RWPE1 (cell line): Measurements from ENCODE around the gene COG7.

Experiments used
- CTCF ChIA-PET: fragments of 350-600 bp; sonication (Branson Sonifier 250); formaldehyde crosslinking; extraction: SDS; loops from one replicate; lab custom pipeline; 2021; lab: Yijun Ruan, JAX
- POLR2A ChIA-PET: fragments of 400-600 bp; formaldehyde crosslinking; extraction: SDS; loops from one replicate; lab custom pipeline; 2020; ENCODE audit warnings: antibody characterized with exemption; ENCODE audit not compliant: low non-redundant PET; lab: Yijun Ruan, JAX
- DNase-seq: peaks from one replicate; pipeline ENCODE4 v3.0.0; 2012; ENCODE audit warnings: low spot score
- H3K27ac ChIP-seq: fragments of 450-650 bp; 2 replicates; pipeline ENCODE4 v1.5.1; 2017
- CTCF ChIP-seq: fragments of 450-650 bp; conservative IDR thresholded peaks from 2 replicates; pipeline ENCODE4 v1.5.1; 2017; ENCODE audit warnings: low read depth, mild to moderate bottlenecking

COG7 gene

GRCh38 chr16:23424292-23424958 is 28.6 kb downstream of the COG7 start:
- TF ChIP-seq CTCF: no peak
- ChIA-PET POLR2A (no interaction called here), CTCF (no interaction called here)
- DNase-seq: peak; percentile 80
- peak overlapping the region; percentile 100 for H3K27ac ChIP-seq

- ChIA-PET POLR2A (no interaction called here), CTCF (interaction anchor here (0.6 kb wide), 1 partner anchor 9 kb away, joined by 5 read pairs; no protein-coding TSS in a partner anchor)
- peak; percentile 91 for DNase-seq
- no peak for TF ChIP-seq CTCF
- peak overlapping the region; percentile 100 for H3K27ac ChIP-seq
Measured at GRCh38 chr16:23423496-23424049, 29.4 kb downstream of the COG7 start.

GRCh38 chr16:23420011-23420410 is 33.0 kb downstream of the COG7 start:
- DNase-seq: no peak
- no peak overlapping the region for H3K27ac ChIP-seq
- TF ChIP-seq CTCF: no peak
- CTCF ChIA-PET: interaction anchor here (0.7 kb wide), 1 partner anchor 16 kb away, joined by 3 read pairs; no protein-coding TSS in a partner anchor
- POLR2A ChIA-PET: no interaction called here

- ChIA-PET CTCF (no interaction called here), POLR2A (no interaction called here)
- DNase-seq: no peak
- H3K27ac ChIP-seq: no peak overlapping the region
- no peak for TF ChIP-seq CTCF
Measured at GRCh38 chr16:23416816-23417215, 36.2 kb downstream of the COG7 start.

GRCh38 chr16:23414731-23415130 is 38.3 kb downstream of the COG7 start:
- DNase-seq: no peak
- no peak for TF ChIP-seq CTCF
- H3K27ac ChIP-seq: no peak overlapping the region
- ChIA-PET CTCF (interaction anchor here (0.6 kb wide), 2 partner anchors 8 to 102 kb away, joined by 5 to 6 read pairs; no protein-coding TSS in a partner anchor), POLR2A (no interaction called here)

GRCh38 chr16:23410176-23410575 is 42.8 kb downstream of the COG7 start:
- no peak for DNase-seq
- POLR2A ChIA-PET: no interaction called here
- CTCF ChIA-PET: interaction anchor here (0.6 kb wide), 1 partner anchor 548 kb away, joined by 6 read pairs; no protein-coding TSS in a partner anchor
- no peak overlapping the region for H3K27ac ChIP-seq
- TF ChIP-seq CTCF: no peak
